ENCODE data around the gene MISP. TPM values are rescaled to one million over a fixed set of nuclear protein-coding genes. Genes with fewer than 3 reads are reported as not detected.

MISP gene
- total RNA-seq, 1 donor from 2014 or later = 105 TPM

GRCh38 chr19:801861-802497 lies 51.1 kb downstream of the MISP start:
- no peak for FAIRE-seq
- TF ChIP-seq CTCF (IDR thresholded peaks at IDR 0.05; ENCODE audit: insufficient read depth, low read length, severe bottlenecking) = no peak
- H3K4me3 ChIP-seq (ENCODE audit: low read depth, low read length) = peak overlapping the region; percentile 23
- H3K27me3 ChIP-seq (ENCODE audit: control insufficient read depth, insufficient read depth, low read length) = no peaks in the 10 kb centered on the region
- DNase-seq (ENCODE audit: low read depth) = no peak
- peaks cover 49% of the 10 kb centered on the region for H3K36me3 ChIP-seq (ENCODE audit: control insufficient read depth, insufficient read depth, low read length)

- Histone ChIP-seq H3K4me3 (ENCODE audit: low read depth, low read length) (no peak overlapping the region), H3K36me3 (ENCODE audit: control insufficient read depth, insufficient read depth, low read length) (peaks cover 53% of the 10 kb centered on the region), H3K27me3 (ENCODE audit: control insufficient read depth, insufficient read depth, low read length) (no peaks in the 10 kb centered on the region)
- FAIRE-seq = no peak
- DNase-seq (ENCODE audit: low read depth) = no peak
- no peak for TF ChIP-seq CTCF (IDR thresholded peaks at IDR 0.05; ENCODE audit: insufficient read depth, low read length, severe bottlenecking)
Observed at GRCh38 chr19:802498-803098, 51.7 kb downstream of the MISP start.

GRCh38 chr19:803099-803561 lies 52.2 kb downstream of the MISP start:
- FAIRE-seq (no peak), DNase-seq (ENCODE audit: low read depth) (no peak)
- Histone ChIP-seq H3K27me3 (ENCODE audit: control insufficient read depth, insufficient read depth, low read length) (no peaks in the 10 kb centered on the region), H3K36me3 (ENCODE audit: control insufficient read depth, insufficient read depth, low read length) (peaks cover 58% of the 10 kb centered on the region), H3K4me3 (ENCODE audit: low read depth, low read length) (no peak overlapping the region)
- no peak for TF ChIP-seq CTCF (IDR thresholded peaks at IDR 0.05; ENCODE audit: insufficient read depth, low read length, severe bottlenecking)

GRCh38 chr19:803686-804418 lies 52.9 kb downstream of the MISP start:
- DNase-seq (ENCODE audit: low read depth) = no peak
- TF ChIP-seq CTCF (IDR thresholded peaks at IDR 0.05; ENCODE audit: insufficient read depth, low read length, severe bottlenecking) = no peak
- Histone ChIP-seq H3K4me3 (ENCODE audit: low read depth, low read length) (no peak overlapping the region), H3K27me3 (ENCODE audit: control insufficient read depth, insufficient read depth, low read length) (no peaks in the 10 kb centered on the region), H3K36me3 (ENCODE audit: control insufficient read depth, insufficient read depth, low read length) (peaks cover 62% of the 10 kb centered on the region)
- FAIRE-seq = no peak

- FAIRE-seq (no peak), DNase-seq (ENCODE audit: low read depth) (no peak)
- Histone ChIP-seq H3K4me3 (ENCODE audit: low read depth, low read length) (no peak overlapping the region), H3K36me3 (ENCODE audit: control insufficient read depth, insufficient read depth, low read length) (peaks cover 58% of the 10 kb centered on the region), H3K27me3 (ENCODE audit: control insufficient read depth, insufficient read depth, low read length) (no peaks in the 10 kb centered on the region)
- no peak for TF ChIP-seq CTCF (IDR thresholded peaks at IDR 0.05; ENCODE audit: insufficient read depth, low read length, severe bottlenecking)
Observed at GRCh38 chr19:804419-805165, 53.7 kb downstream of the MISP start.
